HG03520 (cell line): ENCODE results near the gene TNPO3.

Experiments
- ATAC-seq: cut with Tn5 transposase; IDR thresholded peaks from one replicate; pipeline ENCODE4 v1.9.1; 2021; ENCODE audit warnings: mild to moderate bottlenecking, moderate library complexity; ENCODE audit not compliant: unreplicated experiment

The TNPO3 gene

GRCh38 chr7:128911423-128912031 lies 143.4 kb downstream of the TNPO3 start:
- ATAC-seq = no peak

GRCh38 chr7:128910569-128910945 lies 144.4 kb downstream of the TNPO3 start, which contains the start of gene KCP:
KCP (minus strand) TSS chr7:128910709; CDS start chr7:128910676, 33 bp downstream.
- ATAC-seq = no peak

GRCh38 chr7:128909625-128910568 lies 145.0 kb downstream of the TNPO3 start:
- no peak for ATAC-seq

GRCh38 chr7:128908750-128909624 lies 145.9 kb downstream of the TNPO3 start:
- ATAC-seq = no peak

GRCh38 chr7:128906766-128907559 lies 147.9 kb downstream of the TNPO3 start:
- ATAC-seq = no peak

GRCh38 chr7:128906001-128906765 lies 148.7 kb downstream of the TNPO3 start:
- ATAC-seq = no peak

GRCh38 chr7:128904381-128905197 lies 150.3 kb downstream of the TNPO3 start:
- no peak for ATAC-seq
